Measurements from ENCODE around the gene SLC6A2. TPM values are rescaled to one million over a fixed set of nuclear protein-coding genes. Genes with fewer than 3 reads are reported as not detected.
"Not testable (repeated sequence)": the region's sequence is repeated elsewhere in the genome, so short reads cannot be mapped to it uniquely, and the experiment has no call there.

Gene SLC6A2
- total and polyA plus RNA-seq, 2 experiments from 2014 or later = 0.35 to 0.39 TPM

GRCh38 chr16:55615071-55615470, 40.7 kb upstream of the SLC6A2 start (continued):
- TF ChIP-seq ZNF462 (CRISPR knock-in tag; IDR thresholded peaks at IDR 0.05) = no peak
- TF ChIP-seq EZH2 (IDR thresholded peaks at IDR 0.05; ENCODE audit: low read depth, unreplicated experiment) = no peak
- no peak for TF ChIP-seq ZNF331 (CRISPR knock-in tag; IDR thresholded peaks at IDR 0.05; ENCODE audit: low read depth)

GRCh38 chr16:55615670-55616069, 40.1 kb upstream of the SLC6A2 start:
- not testable (repeated sequence) for H3K4me3 Mint-ChIP-seq

DNA sequence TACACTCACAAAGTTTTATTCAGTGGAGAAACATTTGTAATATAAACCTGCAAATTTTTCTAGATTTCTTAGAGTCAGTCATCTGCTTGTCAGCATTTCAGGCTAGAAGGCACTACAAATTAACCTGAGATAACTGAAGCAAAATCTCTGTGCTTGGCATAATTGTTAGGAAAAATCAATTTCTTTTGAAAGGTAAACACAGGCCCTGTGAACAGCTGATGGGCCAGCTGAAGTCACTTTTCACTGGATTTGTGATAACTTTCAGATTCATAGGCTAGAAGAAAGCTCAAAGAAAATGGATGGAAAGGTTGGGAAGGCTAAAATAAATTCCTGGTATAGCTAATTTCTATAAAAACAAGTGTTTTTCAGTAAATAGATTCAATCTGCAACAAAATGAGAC, 34.0 kb upstream of the SLC6A2 start:
- peaks cover 8% of the 10 kb centered on the region; the same call in 2 of the 3 replicates for H3K9me3 Mint-ChIP-seq
- no peak for TF ChIP-seq ZNF114 (CRISPR knock-in tag; IDR thresholded peaks at IDR 0.05)
- no peak for TF ChIP-seq EZH2 (IDR thresholded peaks at IDR 0.05; ENCODE audit: low read depth, unreplicated experiment)
- TF ChIP-seq JUNB (IDR thresholded peaks at IDR 0.05; ENCODE audit: unreplicated experiment) = no peak

More at GRCh38 chr16:55615670-55616069, 40.1 kb upstream of the SLC6A2 start:
- not testable (repeated sequence) for H3K27me3 Mint-ChIP-seq (ENCODE audit: insufficient read depth, low read depth, poor library complexity); H3K4me1 ChIP-seq (ENCODE audit: insufficient read depth); H4K20me1 ChIP-seq (replicated peaks; ENCODE audit: insufficient read depth); H3K4me2 ChIP-seq; H3K27ac ChIP-seq (ENCODE audit: low read depth); H3K36me3 ChIP-seq (ENCODE audit: insufficient read depth); DNase-seq (ENCODE audit: low spot score); H3K27ac Mint-ChIP-seq; H3K4me3 ChIP-seq; H3K4me1 Mint-ChIP-seq; H3F3A ChIP-seq (replicated peaks; ENCODE audit: low read depth); H3K79me2 ChIP-seq (replicated peaks; ENCODE audit: insufficient read depth); H2AFZ ChIP-seq; ATAC-seq; H3K36me3 Mint-ChIP-seq (ENCODE audit: low read depth); H3K27me3 ChIP-seq (ENCODE audit: insufficient read depth); H3K9me2 ChIP-seq (ENCODE audit: insufficient read depth)
- peaks cover 31% of the 10 kb centered on the region for H3K9me3 Mint-ChIP-seq

More for the DNA sequence above, 34.0 kb upstream of the SLC6A2 start:
- Histone ChIP-seq H3K79me2 (replicated peaks; ENCODE audit: insufficient read depth) (no peaks in the 10 kb centered on the region), H3K4me1 (ENCODE audit: insufficient read depth) (peaks cover 3% of the 10 kb centered on the region; the same call in 1 of the 2 replicates), H3K27me3 (ENCODE audit: insufficient read depth) (no peaks in the 10 kb centered on the region), H3K4me2 (no peak overlapping the region), H3F3A (replicated peaks; ENCODE audit: low read depth) (no peaks in the 10 kb centered on the region), H3K4me3 (no peak overlapping the region), H3K9me2 (ENCODE audit: insufficient read depth) (peaks cover 11% of the 10 kb centered on the region; the same call in 1 of the 2 replicates), H3K27ac (ENCODE audit: low read depth) (no peak overlapping the region), H4K20me1 (replicated peaks; ENCODE audit: insufficient read depth) (no peaks in the 10 kb centered on the region), H3K36me3 (ENCODE audit: insufficient read depth) (no peaks in the 10 kb centered on the region), H2AFZ (no peak overlapping the region)
- ATAC-seq (no peak), DNase-seq (ENCODE audit: low spot score) (no peak)
- Mint-ChIP-seq H3K4me3 (no peak overlapping the region), H3K27me3 (ENCODE audit: insufficient read depth, low read depth, poor library complexity) (peaks cover 3% of the 10 kb centered on the region), H3K27ac (no peak overlapping the region), H3K36me3 (ENCODE audit: low read depth) (peaks cover under 1% of the 10 kb centered on the region; the same call in 1 of the 3 replicates), H3K4me1 (peaks cover 4% of the 10 kb centered on the region; the same call in 1 of the 3 replicates)
